ENCODE measurements around the gene CPT1C. TPM values are rescaled to one million over a fixed set of nuclear protein-coding genes. Genes with fewer than 3 reads are reported as not detected.

CPT1C gene
- 60.3 to 62.5 TPM (median 60.9 TPM) in 3 replicates for total RNA-seq

- peaks cover 22% of the 10 kb centered on the region for H3K4me1 Mint-ChIP-seq
- TF ChIP-seq CTCF (IDR thresholded peaks at IDR 0.05; ENCODE audit: unreplicated experiment): no peak
- DNase-seq (ENCODE audit: low spot score in 2 of 2, unreplicated experiment in 2 of 2): peak; percentile 62 to 80
- H3K4me3 Mint-ChIP-seq: peak within 1 kb of the TSS; percentile 77
- peaks cover 8% of the 10 kb centered on the region for H3K36me3 Mint-ChIP-seq
- H3K9me3 Mint-ChIP-seq: no peaks in the 10 kb centered on the region
- peaks cover 6% of the 10 kb centered on the region for H3K27me3 Mint-ChIP-seq (ENCODE audit: low read depth)
- H3K27ac Mint-ChIP-seq: peak within 1 kb of the TSS; percentile 91
These were observed at the start of gene CPT1C for GRCh38 chr19:49690656-49691242. Gene CPT1C (plus strand): TSS chr19:49691116. CDS start chr19:49692253, 1,137 bp downstream.

- H3K27me3 Mint-ChIP-seq (ENCODE audit: low read depth): no peaks in the 10 kb centered on the region
- no peaks in the 10 kb centered on the region for H3K9me3 Mint-ChIP-seq
- H3K4me3 Mint-ChIP-seq: peak within 1 kb of the TSS; percentile 97
- H3K36me3 Mint-ChIP-seq: peaks cover 3% of the 10 kb centered on the region
- peak; percentile 98 for DNase-seq (ENCODE audit: low spot score in 2 of 2, unreplicated experiment in 2 of 2)
- TF ChIP-seq CTCF (IDR thresholded peaks at IDR 0.05; ENCODE audit: unreplicated experiment): no peak
- H3K4me1 Mint-ChIP-seq: peaks cover 54% of the 10 kb centered on the region
- H3K27ac Mint-ChIP-seq: peak within 1 kb of the TSS; percentile 100
These were observed 49.0 kb upstream of the CPT1C start, which contains the start of gene SCAF1 for GRCh38 chr19:49641688-49642491. Gene SCAF1 (plus strand): TSS chr19:49642209. CDS start chr19:49645027, 2,818 bp downstream.

GRCh38 chr19:49642492-49643035 is 48.4 kb upstream of the CPT1C start:
- peak overlapping the region; percentile 97 for H3K4me3 Mint-ChIP-seq
- no peak for TF ChIP-seq CTCF (IDR thresholded peaks at IDR 0.05; ENCODE audit: unreplicated experiment)
- H3K4me1 Mint-ChIP-seq: peaks cover 52% of the 10 kb centered on the region
- H3K36me3 Mint-ChIP-seq: peaks cover 9% of the 10 kb centered on the region
- no peaks in the 10 kb centered on the region for H3K27me3 Mint-ChIP-seq (ENCODE audit: low read depth)
- no peak for DNase-seq (ENCODE audit: low spot score in 2 of 2, unreplicated experiment in 2 of 2)
- H3K27ac Mint-ChIP-seq: peak overlapping the region; percentile 99
- no peaks in the 10 kb centered on the region for H3K9me3 Mint-ChIP-seq

GRCh38 chr19:49643466-49643865 is 47.5 kb upstream of the CPT1C start:
- Mint-ChIP-seq H3K36me3 (peaks cover 9% of the 10 kb centered on the region), H3K4me3 (peak overlapping the region; percentile 97), H3K9me3 (no peaks in the 10 kb centered on the region), H3K4me1 (peaks cover 44% of the 10 kb centered on the region), H3K27ac (peak overlapping the region; percentile 99), H3K27me3 (ENCODE audit: low read depth) (no peaks in the 10 kb centered on the region)
- no peak for TF ChIP-seq CTCF (IDR thresholded peaks at IDR 0.05; ENCODE audit: unreplicated experiment)
- no peak for DNase-seq (ENCODE audit: low spot score in 2 of 2, unreplicated experiment in 2 of 2)

- TF ChIP-seq CTCF (IDR thresholded peaks at IDR 0.05; ENCODE audit: unreplicated experiment): no peak
- Mint-ChIP-seq H3K9me3 (no peaks in the 10 kb centered on the region), H3K4me1 (peaks cover 31% of the 10 kb centered on the region), H3K27ac (peak overlapping the region; percentile 43), H3K36me3 (peaks cover 9% of the 10 kb centered on the region), H3K27me3 (ENCODE audit: low read depth) (no peaks in the 10 kb centered on the region), H3K4me3 (no peak overlapping the region)
- DNase-seq (ENCODE audit: low spot score in 2 of 2, unreplicated experiment in 2 of 2): no peak
These were observed 45.3 kb upstream of the CPT1C start for GRCh38 chr19:49645592-49645991.
